HG02973 (cell line): ENCODE measurements around the gene SNX33.

ENCODE experiments used
- ATAC-seq: cut with Tn5 transposase; IDR thresholded peaks from one replicate; pipeline ENCODE4 v1.9.1; 2021; ENCODE audit warnings: moderate library complexity; ENCODE audit not compliant: unreplicated experiment

SNX33 gene

GRCh38 chr15:75641179-75641503 lies 6.6 kb upstream of the SNX33 start:
- ATAC-seq = no peak

DNA sequence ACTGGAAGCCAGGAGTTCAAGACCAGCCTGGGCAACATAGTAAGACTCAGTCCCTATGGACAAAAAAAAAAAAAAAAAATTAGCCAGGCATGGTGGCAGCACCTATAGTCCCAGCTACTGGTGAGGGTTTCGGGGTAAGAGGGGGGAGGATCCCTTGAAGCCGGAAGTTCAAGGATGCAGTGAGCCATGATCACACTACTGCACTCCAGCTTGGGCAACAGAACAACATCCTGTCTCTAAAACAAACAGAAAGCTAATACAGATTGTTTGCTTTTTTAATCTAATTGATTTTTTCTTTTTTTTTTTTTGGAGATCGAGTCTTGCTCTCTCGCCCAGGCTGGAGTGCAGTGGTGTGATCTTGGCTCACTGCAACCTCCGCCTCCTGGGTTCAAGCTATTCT lies 6.1 kb upstream of the SNX33 start:
- ATAC-seq = no peak

GRCh38 chr15:75644376-75644775 lies 3.3 kb upstream of the SNX33 start:
- no peak for ATAC-seq

GRCh38 chr15:75646112-75646943 lies 1.4 kb upstream of the SNX33 start:
- no peak for ATAC-seq

DNA sequence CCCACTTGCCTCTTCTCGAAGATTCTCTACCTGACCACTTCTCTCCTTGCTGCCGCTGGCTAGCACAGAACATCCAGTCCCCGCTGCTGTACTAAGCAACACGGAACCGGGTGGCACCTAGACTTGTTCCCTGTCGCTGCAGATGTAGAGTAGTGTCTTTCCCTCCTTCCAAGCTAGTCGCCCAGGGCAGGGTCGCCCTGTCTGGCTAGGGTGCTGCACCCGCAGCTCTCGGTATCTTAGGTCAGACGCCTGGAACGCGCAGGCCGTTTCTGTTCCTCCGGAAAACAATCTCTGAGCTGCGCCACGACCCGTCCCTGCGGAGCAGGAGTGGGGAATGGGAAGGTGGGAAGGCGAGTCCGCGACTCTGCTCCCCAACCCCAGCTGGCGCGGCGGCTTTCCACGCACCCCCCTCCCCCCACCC lies 758 bp upstream of the SNX33 start:
- no peak for ATAC-seq

- ATAC-seq = no peak
Measured at GRCh38 chr15:75648156-75649000, 666 bp downstream of the SNX33 start.

DNA sequence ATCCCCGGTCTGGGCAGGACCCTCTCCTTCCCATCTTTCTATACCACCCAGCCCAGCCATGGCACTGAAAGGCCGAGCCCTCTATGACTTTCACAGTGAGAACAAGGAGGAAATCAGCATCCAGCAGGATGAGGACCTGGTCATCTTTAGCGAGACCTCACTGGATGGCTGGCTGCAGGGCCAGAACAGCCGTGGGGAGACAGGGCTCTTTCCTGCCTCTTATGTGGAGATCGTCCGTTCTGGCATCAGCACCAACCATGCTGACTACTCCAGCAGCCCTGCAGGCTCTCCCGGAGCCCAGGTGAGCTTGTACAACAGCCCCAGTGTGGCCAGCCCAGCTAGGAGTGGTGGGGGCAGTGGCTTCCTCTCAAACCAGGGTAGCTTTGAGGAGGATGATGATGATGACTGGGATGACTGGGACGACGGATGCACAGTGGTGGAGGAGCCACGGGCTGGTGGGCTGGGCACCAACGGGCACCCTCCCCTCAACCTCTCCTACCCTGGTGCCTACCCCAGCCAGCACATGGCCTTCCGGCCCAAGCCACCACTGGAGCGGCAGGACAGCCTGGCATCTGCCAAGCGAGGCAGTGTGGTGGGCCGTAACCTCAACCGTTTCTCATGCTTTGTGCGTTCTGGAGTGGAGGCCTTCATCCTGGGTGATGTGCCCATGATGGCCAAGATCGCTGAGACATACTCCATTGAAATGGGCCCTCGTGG lies 1.5 kb downstream of the SNX33 start:
- no peak for ATAC-seq

DNA sequence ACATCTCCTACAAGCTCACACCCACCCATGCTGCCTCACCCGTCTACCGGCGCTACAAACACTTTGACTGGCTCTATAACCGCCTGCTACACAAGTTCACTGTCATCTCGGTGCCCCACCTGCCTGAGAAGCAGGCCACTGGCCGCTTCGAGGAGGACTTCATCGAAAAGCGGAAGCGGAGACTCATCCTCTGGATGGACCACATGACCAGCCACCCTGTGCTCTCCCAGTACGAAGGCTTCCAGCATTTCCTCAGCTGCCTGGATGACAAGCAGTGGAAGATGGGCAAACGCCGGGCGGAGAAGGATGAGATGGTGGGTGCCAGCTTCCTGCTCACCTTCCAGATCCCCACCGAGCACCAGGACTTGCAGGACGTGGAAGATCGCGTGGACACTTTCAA lies 2.1 kb downstream of the SNX33 start:
- no peak for ATAC-seq

GRCh38 chr15:75650908-75651809 lies 3.4 kb downstream of the SNX33 start:
- no peak for ATAC-seq

GRCh38 chr15:75651810-75652543 lies 4.3 kb downstream of the SNX33 start:
- no peak for ATAC-seq

DNA sequence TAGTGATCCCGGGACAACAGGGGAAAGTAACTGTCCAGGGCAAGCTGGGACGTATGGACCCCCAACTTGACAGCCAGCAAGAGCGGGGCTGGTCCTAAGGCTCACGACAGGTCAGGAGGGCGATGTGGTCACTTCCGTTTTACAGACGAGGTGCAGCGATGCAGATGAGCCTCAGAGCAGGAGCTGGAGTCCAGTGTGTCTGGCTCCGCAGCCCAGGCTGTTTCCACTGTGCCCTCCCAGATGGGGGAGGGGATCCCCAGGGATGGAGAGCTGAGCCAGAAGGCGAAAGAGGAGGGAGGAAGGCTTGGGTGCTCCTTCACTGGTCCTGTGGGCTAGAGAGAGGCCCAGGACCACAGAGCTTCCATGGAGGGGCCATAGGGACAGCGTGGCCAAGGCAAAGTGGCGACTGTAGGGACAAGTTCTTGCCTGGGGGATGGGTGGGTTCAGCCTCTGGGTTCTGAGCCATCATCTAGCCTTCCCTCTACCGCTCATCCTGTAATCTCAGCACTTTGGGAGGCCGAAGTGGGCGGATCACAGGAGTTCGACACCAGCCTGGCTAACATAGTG lies 5.7 kb downstream of the SNX33 start:
- no peak for ATAC-seq

DNA sequence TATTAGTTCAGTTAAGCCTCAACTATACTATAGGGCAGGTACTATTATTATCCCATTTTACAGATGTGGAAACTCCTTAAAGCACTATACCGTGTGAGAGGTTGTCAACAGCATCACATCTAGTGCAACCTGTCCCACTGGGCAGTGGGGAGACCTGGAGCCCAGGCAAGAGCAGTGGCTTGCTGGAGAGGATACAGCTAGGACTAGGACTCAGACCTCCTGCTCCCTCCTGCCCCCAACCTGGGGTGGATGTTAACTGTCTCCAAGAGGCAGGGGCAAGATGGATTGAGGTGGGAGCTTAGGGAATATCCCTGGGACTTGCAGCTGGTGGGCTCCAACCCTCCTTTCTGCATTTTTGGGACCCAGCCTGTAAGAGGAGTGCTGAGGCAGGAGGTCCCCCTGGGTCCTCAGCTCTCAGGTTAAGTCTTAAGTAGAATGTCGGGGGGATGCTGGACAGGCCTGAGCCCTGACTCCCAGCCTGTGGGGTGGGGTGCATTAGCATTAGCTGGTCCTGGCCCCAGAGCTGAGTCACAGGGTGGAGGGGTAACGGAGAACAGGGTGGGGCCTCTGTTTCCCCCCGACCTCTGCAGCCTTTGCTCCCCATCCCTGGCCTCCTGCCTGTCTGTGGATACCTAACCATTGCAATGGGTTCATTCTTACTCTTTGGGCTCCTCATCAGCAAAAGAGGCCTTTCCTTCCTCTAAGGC lies 6.6 kb downstream of the SNX33 start:
- no peak for ATAC-seq

- ATAC-seq = no peak
Measured at GRCh38 chr15:75655931-75656330, 8.2 kb downstream of the SNX33 start.

- no peak for ATAC-seq
Measured at GRCh38 chr15:75656331-75656730, 8.6 kb downstream of the SNX33 start.

GRCh38 chr15:75656813-75657212 lies 9.1 kb downstream of the SNX33 start:
- ATAC-seq = no peak

- ATAC-seq = no peak
Measured at GRCh38 chr15:75659141-75659771, 11.5 kb downstream of the SNX33 start.

DNA sequence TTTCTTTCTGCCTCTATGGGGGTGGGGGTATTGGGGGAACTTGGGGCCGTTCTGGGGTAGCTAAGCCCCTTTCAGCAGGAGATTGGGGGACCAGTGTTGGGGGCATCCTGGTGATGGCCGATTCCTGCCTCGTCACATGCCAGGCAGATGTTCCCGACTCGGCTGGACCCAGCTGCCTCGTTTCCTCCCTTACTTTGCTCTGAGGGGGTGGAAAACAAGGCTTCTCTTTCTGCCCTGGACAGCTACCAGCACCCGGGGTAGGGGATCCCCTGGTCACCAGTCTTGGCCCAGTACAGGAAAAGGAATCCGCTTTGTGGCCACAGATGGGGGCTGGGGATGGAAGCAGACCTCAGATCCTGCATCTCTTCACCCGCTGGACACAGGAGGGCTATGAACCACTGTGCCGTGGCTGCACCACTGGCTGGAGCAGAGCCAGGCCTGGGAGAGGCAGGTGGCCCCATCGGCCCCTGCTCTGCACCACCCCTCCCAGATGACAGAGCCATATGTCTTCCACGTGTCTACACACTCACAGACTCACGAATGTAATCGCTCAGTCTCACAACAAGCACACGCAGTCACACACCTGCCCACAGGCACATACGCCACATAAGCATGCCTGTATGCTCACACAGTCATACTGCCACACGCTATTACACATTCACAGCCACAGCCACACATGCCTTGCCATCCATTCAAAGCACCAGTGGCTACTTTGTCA lies 12.4 kb downstream of the SNX33 start:
- no peak for ATAC-seq
